Kidney epithelial cell (primary cell): ENCODE data around the gene SPP1. TPM values are rescaled to one million over a fixed set of nuclear protein-coding genes. Genes with fewer than 3 reads are reported as not detected.
"Not testable (repeated sequence)": the region's sequence is repeated elsewhere in the genome, so short reads cannot be mapped to it uniquely, and the experiment has no call there.

Experiments used
- DNase-seq: peaks from one replicate; pipeline ENCODE4 v3.0.0-alpha.2; 2010; ENCODE audit warnings: low read depth
- H3K27me3 ChIP-seq: 2 replicates; pipeline ENCODE4 v1.6.0; 2011; ENCODE audit warnings: low read length; ENCODE audit not compliant: control insufficient read depth, insufficient read depth
- H3K36me3 ChIP-seq: 2 replicates; pipeline ENCODE4 v1.5.1; 2011; ENCODE audit warnings: low read length; ENCODE audit not compliant: control insufficient read depth, insufficient read depth
- H3K4me3 ChIP-seq: 2 replicates; pipeline ENCODE4 v1.5.1; 2011; ENCODE audit warnings: low read depth, mild to moderate bottlenecking, control low read depth, low read length
- total RNA-seq: library from RNA; depleted of rRNA; stranded (reverse); fragments of >200 nt; gene quantifications from 2 replicates; pipeline ENCODE4 v1.2.3, GENCODE V29; 2015
- TF ChIP-seq, protein P1 (sequence below): IDR thresholded peaks from 2 replicates; pipeline ENCODE4 v1.5.1; 2011; ENCODE audit warnings: mild to moderate bottlenecking, moderate library complexity, low read length, control low read depth, inconsistent platforms; ENCODE audit not compliant: insufficient read depth, poor library complexity, severe bottlenecking

SPP1 gene
- total RNA-seq, 1 donor from 2014 or later, result 160 TPM

DNA sequence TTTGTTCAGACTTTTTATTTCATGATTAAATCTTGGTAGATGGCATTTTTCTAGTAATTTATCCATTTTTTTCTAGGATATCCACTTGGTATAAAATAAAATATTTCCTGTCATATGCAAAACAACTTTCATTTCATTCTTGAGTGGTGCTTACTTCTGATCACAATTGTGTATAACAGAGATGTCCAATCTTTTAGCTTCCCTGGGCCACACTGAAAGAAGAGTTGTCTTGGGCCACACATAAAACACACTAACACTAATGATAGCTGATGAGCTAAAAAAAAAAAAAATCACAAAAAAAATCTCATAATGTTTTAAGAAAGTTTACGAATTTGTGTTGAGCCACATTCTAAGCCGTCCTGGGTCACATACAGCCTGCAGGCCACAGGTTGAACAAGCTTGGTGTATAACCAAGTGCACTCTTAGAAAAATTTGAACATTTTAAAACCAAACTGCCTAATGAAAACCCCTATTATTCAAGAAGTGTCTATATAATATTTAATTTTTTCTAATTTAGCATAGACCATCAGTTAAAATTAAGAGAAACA lies 41.3 kb upstream of the SPP1 start:
- Histone ChIP-seq H3K36me3 (no peaks in the 10 kb centered on the region), H3K4me3 (no peak overlapping the region), H3K27me3 (no peaks in the 10 kb centered on the region)
- TF ChIP-seq, protein P1, sequence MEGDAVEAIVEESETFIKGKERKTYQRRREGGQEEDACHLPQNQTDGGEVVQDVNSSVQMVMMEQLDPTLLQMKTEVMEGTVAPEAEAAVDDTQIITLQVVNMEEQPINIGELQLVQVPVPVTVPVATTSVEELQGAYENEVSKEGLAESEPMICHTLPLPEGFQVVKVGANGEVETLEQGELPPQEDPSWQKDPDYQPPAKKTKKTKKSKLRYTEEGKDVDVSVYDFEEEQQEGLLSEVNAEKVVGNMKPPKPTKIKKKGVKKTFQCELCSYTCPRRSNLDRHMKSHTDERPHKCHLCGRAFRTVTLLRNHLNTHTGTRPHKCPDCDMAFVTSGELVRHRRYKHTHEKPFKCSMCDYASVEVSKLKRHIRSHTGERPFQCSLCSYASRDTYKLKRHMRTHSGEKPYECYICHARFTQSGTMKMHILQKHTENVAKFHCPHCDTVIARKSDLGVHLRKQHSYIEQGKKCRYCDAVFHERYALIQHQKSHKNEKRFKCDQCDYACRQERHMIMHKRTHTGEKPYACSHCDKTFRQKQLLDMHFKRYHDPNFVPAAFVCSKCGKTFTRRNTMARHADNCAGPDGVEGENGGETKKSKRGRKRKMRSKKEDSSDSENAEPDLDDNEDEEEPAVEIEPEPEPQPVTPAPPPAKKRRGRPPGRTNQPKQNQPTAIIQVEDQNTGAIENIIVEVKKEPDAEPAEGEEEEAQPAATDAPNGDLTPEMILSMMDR, result no peak
- DNase-seq, result no peak

GRCh38 chr4:87934973-87935372 lies 40.5 kb upstream of the SPP1 start:
- DNase-seq, result no peak
- no peaks in the 10 kb centered on the region for H3K27me3 ChIP-seq
- no peak overlapping the region for H3K4me3 ChIP-seq
- no peaks in the 10 kb centered on the region for H3K36me3 ChIP-seq
- TF ChIP-seq, protein P1, result no peak

- not testable (repeated sequence) for H3K27me3 ChIP-seq, H3K36me3 ChIP-seq, DNase-seq, H3K4me3 ChIP-seq
Observed at GRCh38 chr4:87935954-87936353, 39.6 kb upstream of the SPP1 start.

DNA sequence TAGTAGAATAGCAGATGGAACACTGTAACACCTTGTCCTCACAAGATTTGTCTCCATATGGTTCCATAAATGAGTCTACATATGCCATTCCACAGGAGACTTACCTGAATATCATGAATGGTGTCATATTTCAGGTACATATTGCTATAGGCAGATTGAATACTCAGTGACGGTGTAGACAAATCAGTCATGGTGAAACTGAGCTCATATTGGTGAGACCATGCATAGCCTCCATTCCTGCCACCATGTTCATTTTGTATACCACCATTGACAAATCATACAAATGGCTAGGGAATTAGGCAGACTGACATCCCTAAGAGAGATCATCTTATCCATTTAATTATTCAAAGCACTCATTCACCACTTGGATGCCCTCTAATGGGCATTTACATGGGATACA lies 38.0 kb upstream of the SPP1 start:
- TF ChIP-seq, protein P1, result no peak

GRCh38 chr4:87938746-87939145 lies 36.8 kb upstream of the SPP1 start:
- Histone ChIP-seq H3K36me3 (no peaks in the 10 kb centered on the region), H3K4me3 (no peak overlapping the region), H3K27me3 (no peaks in the 10 kb centered on the region)
- TF ChIP-seq, protein P1, result no peak
- no peak for DNase-seq

More for the DNA sequence above, 38.0 kb upstream of the SPP1 start:
- Histone ChIP-seq H3K4me3 (no peak overlapping the region), H3K27me3 (no peaks in the 10 kb centered on the region), H3K36me3 (no peaks in the 10 kb centered on the region)
- no peak for DNase-seq

GRCh38 chr4:87939978-87940690 lies 35.4 kb upstream of the SPP1 start:
- TF ChIP-seq, protein P1, result no peak
- Histone ChIP-seq H3K36me3 (no peaks in the 10 kb centered on the region), H3K27me3 (no peaks in the 10 kb centered on the region), H3K4me3 (no peak overlapping the region)
- no peak for DNase-seq

- H3K36me3 ChIP-seq, H3K4me3 ChIP-seq, H3K27me3 ChIP-seq, DNase-seq: not testable (repeated sequence)
Observed at GRCh38 chr4:87940809-87941208, 34.7 kb upstream of the SPP1 start.
